Fibroblast of mammary gland (primary cell): ENCODE data around the gene NHLH1.

Source experiments
- DNase-seq: peaks from one replicate; pipeline ENCODE4 v3.0.0-alpha.2; 2010; ENCODE audit warnings: low read depth
- H3K4me3 ChIP-seq: 2 replicates; pipeline ENCODE4 v1.5.1; 2011; ENCODE audit warnings: low read depth, mild to moderate bottlenecking, low read length, moderate library complexity; ENCODE audit not compliant: control insufficient read depth
- TF ChIP-seq, protein P1 (sequence below): conservative IDR thresholded peaks from 2 replicates; pipeline ENCODE4 v1.5.1; 2011; ENCODE audit warnings: low read depth, low read length, inconsistent platforms; ENCODE audit not compliant: control insufficient read depth, insufficient read depth

The NHLH1 gene

DNA sequence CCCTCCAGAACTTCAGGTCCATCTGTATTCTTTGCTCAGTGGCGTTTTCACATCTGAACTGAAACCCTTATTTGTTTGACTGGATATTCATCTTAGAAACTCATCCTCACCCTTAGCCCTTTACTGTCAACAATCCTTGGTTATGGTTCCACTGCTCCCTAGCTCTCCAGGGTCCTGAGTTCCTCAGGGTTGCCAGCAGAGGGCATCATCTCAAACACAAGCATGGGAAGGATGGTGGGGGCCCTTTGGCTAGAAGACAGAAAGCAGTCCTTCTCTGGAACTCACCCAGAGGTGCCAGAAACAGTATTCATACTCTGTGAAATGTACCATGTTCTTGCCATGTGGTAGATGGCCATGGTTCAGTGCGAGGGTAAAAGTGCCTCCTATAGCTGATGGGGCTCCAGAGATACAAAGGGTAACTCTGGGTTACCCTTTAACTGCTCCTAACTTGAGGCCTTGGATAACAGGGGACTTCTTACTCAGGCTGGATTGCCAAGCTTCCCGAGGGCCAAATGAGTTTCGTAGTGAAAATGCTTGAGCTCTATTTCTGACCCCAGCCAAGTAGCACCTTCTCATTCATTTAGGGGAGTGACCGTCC is 12.4 kb upstream of the NHLH1 start:
- peak; percentile 28 for DNase-seq
- H3K4me3 ChIP-seq, result no peak overlapping the region
- TF ChIP-seq, protein P1, sequence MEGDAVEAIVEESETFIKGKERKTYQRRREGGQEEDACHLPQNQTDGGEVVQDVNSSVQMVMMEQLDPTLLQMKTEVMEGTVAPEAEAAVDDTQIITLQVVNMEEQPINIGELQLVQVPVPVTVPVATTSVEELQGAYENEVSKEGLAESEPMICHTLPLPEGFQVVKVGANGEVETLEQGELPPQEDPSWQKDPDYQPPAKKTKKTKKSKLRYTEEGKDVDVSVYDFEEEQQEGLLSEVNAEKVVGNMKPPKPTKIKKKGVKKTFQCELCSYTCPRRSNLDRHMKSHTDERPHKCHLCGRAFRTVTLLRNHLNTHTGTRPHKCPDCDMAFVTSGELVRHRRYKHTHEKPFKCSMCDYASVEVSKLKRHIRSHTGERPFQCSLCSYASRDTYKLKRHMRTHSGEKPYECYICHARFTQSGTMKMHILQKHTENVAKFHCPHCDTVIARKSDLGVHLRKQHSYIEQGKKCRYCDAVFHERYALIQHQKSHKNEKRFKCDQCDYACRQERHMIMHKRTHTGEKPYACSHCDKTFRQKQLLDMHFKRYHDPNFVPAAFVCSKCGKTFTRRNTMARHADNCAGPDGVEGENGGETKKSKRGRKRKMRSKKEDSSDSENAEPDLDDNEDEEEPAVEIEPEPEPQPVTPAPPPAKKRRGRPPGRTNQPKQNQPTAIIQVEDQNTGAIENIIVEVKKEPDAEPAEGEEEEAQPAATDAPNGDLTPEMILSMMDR, result peak; percentile 50

DNA sequence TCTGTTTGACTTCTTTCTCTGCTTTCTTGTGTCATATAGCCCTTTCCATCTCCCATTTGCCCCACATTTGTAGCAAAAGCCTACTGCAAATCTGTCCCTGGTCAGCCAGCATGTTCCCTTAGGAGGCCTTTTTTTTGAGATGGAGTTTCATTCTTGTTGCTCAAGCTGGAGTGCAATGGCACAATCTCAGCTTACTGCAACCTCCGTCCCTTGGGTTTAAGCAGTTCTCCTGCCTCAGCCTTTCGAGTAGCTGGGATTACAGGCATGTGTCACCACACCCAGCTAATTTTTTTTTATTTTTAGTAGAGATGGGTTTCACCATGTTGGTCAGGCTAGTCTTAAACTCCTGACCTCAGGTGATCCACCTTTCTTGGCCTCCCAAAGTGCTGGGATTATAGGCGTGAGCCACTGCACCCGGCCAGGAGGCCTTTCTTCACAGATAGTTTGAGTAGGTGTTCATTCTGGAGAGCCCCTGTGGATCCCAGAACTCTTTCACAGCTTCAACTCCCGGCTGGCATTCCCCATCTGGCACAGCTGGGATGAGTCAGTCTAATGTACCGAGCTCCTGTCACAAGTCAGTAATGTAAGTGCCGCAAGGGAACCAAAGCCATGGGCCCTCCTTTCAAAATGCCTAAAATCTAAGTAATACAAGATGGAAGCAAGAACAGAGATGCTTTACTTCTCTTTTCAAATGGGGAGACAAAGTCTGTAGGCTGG is 9.4 kb upstream of the NHLH1 start:
- peak; percentile 37 for DNase-seq
- H3K4me3 ChIP-seq, result no peak overlapping the region
- TF ChIP-seq, protein P1, result no peak

DNA sequence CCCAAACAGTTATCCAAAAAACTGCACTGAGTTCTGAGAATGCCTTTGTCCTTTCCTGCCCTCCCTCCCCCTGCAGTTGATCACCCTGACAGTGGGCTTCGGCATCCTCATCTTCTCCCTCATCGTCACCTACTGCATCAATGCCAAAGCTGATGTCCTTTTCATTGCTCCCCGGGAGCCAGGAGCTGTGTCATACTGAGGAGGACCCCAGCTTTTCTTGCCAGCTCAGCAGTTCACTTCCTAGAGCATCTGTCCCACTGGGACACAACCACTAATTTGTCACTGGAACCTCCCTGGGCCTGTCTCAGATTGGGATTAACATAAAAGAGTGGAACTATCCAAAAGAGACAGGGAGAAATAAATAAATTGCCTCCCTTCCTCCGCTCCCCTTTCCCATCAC is 8.8 kb upstream of the NHLH1 start:
- H3K4me3 ChIP-seq, result no peak overlapping the region
- TF ChIP-seq, protein P1, result no peak
- no peak for DNase-seq

DNA sequence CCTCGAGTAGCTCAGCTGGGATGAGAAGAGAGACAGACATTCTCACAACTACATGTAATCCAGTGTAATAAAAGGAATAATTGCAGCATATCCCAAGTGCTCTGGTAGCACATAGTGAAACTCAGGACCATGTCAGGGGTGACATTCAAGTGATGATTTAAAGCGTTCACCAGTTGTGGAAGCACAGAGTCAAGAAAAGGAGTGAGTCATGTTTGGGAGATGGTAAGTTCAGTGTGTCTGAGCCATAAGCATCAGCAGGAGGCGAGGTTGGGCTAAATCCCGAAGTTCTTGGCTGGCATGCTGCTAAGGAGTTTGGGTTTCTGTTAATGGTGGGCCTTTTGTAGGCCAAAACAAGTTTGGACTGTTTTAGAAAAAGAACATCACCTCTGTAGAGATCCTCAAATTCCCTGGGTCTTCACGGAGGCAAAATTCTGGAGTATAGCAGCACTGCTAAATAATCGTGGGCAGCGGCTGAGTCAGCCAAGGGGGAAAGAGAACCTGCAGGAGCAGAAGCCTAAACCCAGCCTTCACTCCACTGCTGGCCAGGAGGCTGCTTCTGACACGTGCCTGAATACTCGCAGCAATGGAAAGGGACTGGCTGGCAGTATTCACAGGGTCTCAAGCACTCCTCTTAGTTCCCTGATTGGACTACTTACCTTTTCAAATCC is 7.2 kb upstream of the NHLH1 start:
- TF ChIP-seq, protein P1, result peak; percentile 22
- no peak overlapping the region for H3K4me3 ChIP-seq
- peak; percentile 63 for DNase-seq

DNA sequence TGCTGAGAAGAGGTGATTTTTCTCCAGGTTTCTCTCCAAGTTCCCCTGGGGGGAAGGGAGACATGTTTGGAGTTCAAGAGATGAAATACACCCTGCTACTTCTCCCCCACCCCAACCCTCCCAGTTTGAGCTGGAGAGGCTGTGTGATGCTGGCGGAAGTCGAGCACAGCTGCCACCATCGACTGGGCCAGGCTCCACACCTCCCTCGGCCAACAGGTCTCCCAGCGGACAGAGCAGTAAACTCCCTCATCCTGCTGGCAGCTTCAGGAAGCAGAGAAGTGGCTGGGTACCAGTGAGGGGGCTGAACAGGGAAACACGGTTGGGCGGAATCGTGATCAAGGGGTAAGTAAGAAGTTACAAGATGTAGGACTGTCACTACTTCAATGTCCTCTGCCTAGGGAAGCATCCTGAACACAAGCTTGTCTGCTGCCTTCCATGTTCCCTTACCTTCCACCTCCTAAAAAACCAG is 6.6 kb upstream of the NHLH1 start:
- DNase-seq, result no peak
- H3K4me3 ChIP-seq, result no peak overlapping the region
- TF ChIP-seq, protein P1, result no peak

DNA sequence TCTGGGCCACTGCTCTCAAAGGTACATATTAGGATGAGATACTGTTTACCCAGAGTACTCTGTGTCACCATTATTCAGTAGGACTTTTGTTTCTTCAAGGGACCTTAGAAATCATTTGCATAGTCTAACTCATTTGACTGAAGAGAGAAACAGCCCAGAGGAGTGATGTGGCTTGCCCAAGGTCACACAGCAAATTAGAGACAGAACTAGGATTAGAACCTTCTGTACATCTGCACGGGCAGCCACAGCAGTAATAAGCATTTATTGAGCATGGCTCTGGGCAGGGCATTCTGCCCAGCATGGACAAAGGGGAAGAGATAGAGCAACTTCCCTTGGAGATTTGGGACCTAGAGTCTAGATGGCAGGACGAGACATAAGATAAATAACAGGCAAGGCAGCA is 5.7 kb upstream of the NHLH1 start:
- TF ChIP-seq, protein P1, result no peak
- DNase-seq, result no peak
- H3K4me3 ChIP-seq, result no peak overlapping the region
